ENCODE data around the gene OSBP2.

GRCh38 chr22:30813936-30814335 lies 119.3 kb downstream of the OSBP2 start:
- no peak for TF ChIP-seq POLR2AphosphoS5 (IDR thresholded peaks at IDR 0.05; ENCODE audit: low read depth, low read length)
- TF ChIP-seq REST (IDR thresholded peaks at IDR 0.05; ENCODE audit: insufficient read depth in 1 of 2, low read depth in 2 of 2, low read length in 2 of 2): no peak
- no peak for TF ChIP-seq TAF1 (IDR thresholded peaks at IDR 0.05; ENCODE audit: borderline replicate concordance, insufficient read depth, low read length)

All from PFSK-1 (cell line).